CD8-positive, alpha-beta memory T cell (primary cell): ENCODE results near the gene MYOG. TPM values are rescaled to one million over a fixed set of nuclear protein-coding genes. Genes with fewer than 3 reads are reported as not detected.

ENCODE experiments used
- CTCF ChIA-PET: fragments of 350-600 bp; sonication (Branson Sonifier 250); formaldehyde crosslinking; loops from one replicate; lab custom pipeline; 2021; ENCODE audit warnings: antibody characterized with exemption; lab: Charles Lee
- POLR2A ChIA-PET: fragments of 350-600 bp; sonication (Branson Sonifier 250); formaldehyde crosslinking; loops from one replicate; lab custom pipeline; 2021; ENCODE audit warnings: antibody characterized with exemption; lab: Charles Lee
- DNase-seq, 5 donors: peaks; one replicate each; pipeline versions ENCODE4 v3.0.0 to v3.0.0-alpha.2; 2020 to 2022; ENCODE audit warnings: mixed read lengths in 1 of 5
- H3K27ac ChIP-seq: one replicate; pipeline ENCODE4 v1.7.0; 2013; ENCODE audit warnings: low read depth, mild to moderate bottlenecking, low read length, moderate library complexity
- H3K27me3 ChIP-seq: 2 replicates; pipeline ENCODE4 v1.7.0; 2013; ENCODE audit warnings: low read length, mild to moderate bottlenecking; ENCODE audit not compliant: insufficient read depth, poor library complexity, severe bottlenecking
- H3K36me3 ChIP-seq: 2 replicates; pipeline ENCODE4 v1.7.0; 2013; ENCODE audit warnings: mild to moderate bottlenecking, low read length, moderate library complexity; ENCODE audit not compliant: insufficient read depth
- H3K4me1 ChIP-seq: 2 replicates; pipeline ENCODE4 v1.7.0; 2013; ENCODE audit warnings: mild to moderate bottlenecking, low read length, moderate library complexity; ENCODE audit not compliant: insufficient read depth
- H3K4me3 ChIP-seq: 2 replicates; pipeline ENCODE4 v1.7.0; 2013; ENCODE audit warnings: mild to moderate bottlenecking, low read length
- H3K9me3 ChIP-seq: 2 replicates; pipeline ENCODE4 v1.7.0; 2013; ENCODE audit warnings: mild to moderate bottlenecking, low read length
- H3K27ac Mint-ChIP-seq, 8 donors: one replicate each; pipeline ENCODE4 v1.8.0; 2020 to 2021; ENCODE audit warnings: mixed read lengths in 8 of 8, mild to moderate bottlenecking in 6 of 8, inconsistent platforms in 3 of 8, moderate library complexity in 3 of 8
- H3K27me3 Mint-ChIP-seq, 2 donors: one replicate each; pipeline ENCODE4 v1.8.0; 2020 to 2021; ENCODE audit warnings: mixed read lengths in 2 of 2, mild to moderate bottlenecking in 1 of 2, moderate library complexity in 1 of 2
- H3K36me3 Mint-ChIP-seq, 3 donors: one replicate each; pipeline ENCODE4 v1.8.0; 2020 to 2021; ENCODE audit warnings: mixed read lengths in 3 of 3, inconsistent platforms in 1 of 3, mild to moderate bottlenecking in 1 of 3
- H3K4me1 Mint-ChIP-seq, 3 donors: one replicate each; pipeline ENCODE4 v1.8.0; 2020 to 2021; ENCODE audit warnings: mixed read lengths in 3 of 3, inconsistent platforms in 1 of 3, mild to moderate bottlenecking in 1 of 3
- H3K4me3 Mint-ChIP-seq, 7 donors: one replicate each; pipeline ENCODE4 v1.8.0; 2020 to 2021; ENCODE audit warnings: mixed read lengths in 7 of 7, mild to moderate bottlenecking in 6 of 7, moderate library complexity in 4 of 7, inconsistent platforms in 2 of 7
- H3K9me3 Mint-ChIP-seq, 5 donors: one replicate each; pipeline ENCODE4 v1.8.0; 2020 to 2022; ENCODE audit warnings: mixed read lengths in 5 of 5, mild to moderate bottlenecking in 3 of 5, moderate library complexity in 2 of 5, inconsistent platforms in 1 of 5
- polyA plus RNA-seq: library from polyadenylated mRNA; unstranded; fragments of 300-500 nt; fragmentation: Illumina TruSeq; gene quantifications from one replicate; pipeline ENCODE4 v1.2.3, GENCODE V29; 2021
- total RNA-seq, 2 experiments: library from RNA; stranded (reverse); gene quantifications; one replicate each; pipeline ENCODE4 v1.2.3, GENCODE V29; 2021

Gene MYOG
- total and polyA plus RNA-seq, 3 experiments from 2014 or later, result not detected

DNA sequence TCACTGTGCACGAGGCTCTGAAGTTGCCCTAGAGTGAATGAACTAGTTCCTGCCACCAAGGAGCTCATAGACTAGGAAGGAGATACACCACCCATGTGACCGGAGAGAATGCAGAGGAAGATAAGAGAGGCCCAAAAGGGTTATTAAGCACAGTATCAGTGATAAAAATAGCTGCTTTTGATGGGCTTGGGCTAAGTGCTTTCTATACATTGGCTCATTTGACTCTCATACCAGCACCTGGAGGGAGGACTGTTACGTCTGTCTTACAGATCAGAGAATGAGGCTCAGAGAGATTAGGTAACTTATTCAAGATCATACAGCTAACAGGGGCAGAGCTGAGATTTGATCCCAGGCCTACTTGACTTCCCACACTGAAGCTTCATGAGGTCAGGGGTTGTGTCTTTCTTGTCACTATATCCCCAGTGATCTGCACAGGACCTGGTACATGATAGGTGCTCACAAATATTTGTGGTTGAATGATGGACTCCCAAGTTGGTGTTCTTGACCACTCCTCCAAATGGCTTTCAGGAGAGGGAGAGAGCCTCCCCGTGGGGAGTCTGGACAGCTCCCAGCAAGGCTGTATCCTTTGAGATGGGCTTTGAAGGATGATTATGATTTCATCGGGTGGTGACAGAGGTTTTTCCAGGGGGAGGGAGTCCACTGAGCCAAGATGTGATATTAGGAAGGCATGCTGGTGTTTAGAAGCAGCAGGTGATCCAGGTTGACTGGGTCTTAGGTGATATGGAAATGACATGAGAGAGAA lies 45.1 kb downstream of the MYOG start:
- Mint-ChIP-seq H3K27me3 (peaks cover 5 to 22% of the 10 kb centered on the region in 2 donors), H3K9me3 (no peaks in the 10 kb centered on the region), H3K4me3 (no peak overlapping the region), H3K36me3 (no peaks in the 10 kb centered on the region), H3K27ac (peak overlapping the region in 2 of 8 donors; percentile 47 to 59), H3K4me1 (peaks cover 1 to 5% (median 5%) of the 10 kb centered on the region in 3 donors)
- no peaks in the 10 kb centered on the region for H3K36me3 ChIP-seq
- no peak overlapping the region for H3K27ac ChIP-seq
- H3K9me3 ChIP-seq, result no peaks in the 10 kb centered on the region
- no peak overlapping the region for H3K4me3 ChIP-seq
- ChIA-PET POLR2A (no interaction called here), CTCF (interaction anchor here (0.8 to 4.6 kb wide), 8 partner anchors 10 to 227 kb away, joined by 3 to 57 read pairs (median 6); no protein-coding TSS in a partner anchor)
- no peaks in the 10 kb centered on the region for H3K27me3 ChIP-seq
- no peak for DNase-seq
- H3K4me1 ChIP-seq, result no peaks in the 10 kb centered on the region

DNA sequence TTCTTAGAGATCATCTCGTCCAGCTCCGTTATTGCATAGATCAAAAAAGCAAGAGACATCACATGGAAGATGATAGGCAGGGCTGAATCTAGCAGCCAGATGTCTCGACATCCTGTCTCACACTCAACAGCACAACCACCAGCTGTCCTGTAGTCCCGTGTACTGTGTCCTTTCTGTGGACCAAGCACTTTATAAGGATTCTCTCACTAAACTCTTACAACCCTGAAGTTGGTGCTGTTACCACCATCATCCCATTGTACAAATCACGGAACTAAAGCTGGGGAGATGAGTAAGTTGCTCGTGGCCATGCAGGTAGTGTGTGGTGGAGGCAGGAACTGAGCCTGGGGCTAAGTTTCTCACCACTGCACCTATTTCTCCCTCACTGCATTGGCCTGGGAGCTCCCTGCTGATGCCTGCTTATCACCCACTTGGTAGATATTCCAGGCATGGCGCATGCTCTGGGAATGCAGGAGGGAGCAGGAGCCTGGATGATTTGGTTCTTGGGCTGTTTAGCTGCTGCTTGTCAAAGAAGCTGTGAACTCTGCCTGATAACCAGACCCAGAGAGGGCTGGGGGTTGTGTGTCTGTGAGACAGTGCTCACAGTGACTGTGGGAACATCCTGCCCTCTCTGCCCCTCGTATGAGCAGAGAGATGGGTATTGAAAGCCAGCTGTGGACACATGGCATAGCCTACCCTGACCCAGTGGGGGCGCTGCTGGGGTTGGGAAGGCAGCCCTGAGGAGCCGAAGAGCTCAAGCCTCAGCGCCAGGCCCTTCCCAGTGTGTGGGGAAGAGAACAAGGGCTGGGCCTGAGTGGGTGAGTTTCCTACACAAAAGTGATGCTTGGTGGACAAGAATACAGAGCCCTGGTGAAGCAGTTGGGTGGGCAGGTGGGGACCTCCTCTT lies 46.0 kb downstream of the MYOG start:
- CTCF ChIA-PET, result interaction anchor here (0.7 to 4.6 kb wide), 20 partner anchors 10 to 448 kb away, joined by 3 to 57 read pairs (median 4); partner anchors contain the start of genes CHI3L1 and PPFIA4
- DNase-seq, result no peak
- H3K27me3 ChIP-seq, result no peaks in the 10 kb centered on the region
- H3K27ac ChIP-seq, result no peak overlapping the region
- H3K27me3 Mint-ChIP-seq, result peaks cover 4 to 20% of the 10 kb centered on the region in 2 donors
- no peak overlapping the region for H3K27ac Mint-ChIP-seq
- H3K4me3 ChIP-seq, result no peak overlapping the region
- no peaks in the 10 kb centered on the region for H3K9me3 ChIP-seq
- POLR2A ChIA-PET, result interaction anchor here (1.1 kb wide), 1 partner anchor 229 kb away, joined by 3 read pairs; no protein-coding TSS in a partner anchor
- peaks cover 1 to 5% (median 5%) of the 10 kb centered on the region in 3 donors for H3K4me1 Mint-ChIP-seq
- no peaks in the 10 kb centered on the region for H3K9me3 Mint-ChIP-seq
- H3K4me3 Mint-ChIP-seq, result no peak overlapping the region
- H3K36me3 ChIP-seq, result no peaks in the 10 kb centered on the region
- H3K36me3 Mint-ChIP-seq, result no peaks in the 10 kb centered on the region
- H3K4me1 ChIP-seq, result no peaks in the 10 kb centered on the region

DNA sequence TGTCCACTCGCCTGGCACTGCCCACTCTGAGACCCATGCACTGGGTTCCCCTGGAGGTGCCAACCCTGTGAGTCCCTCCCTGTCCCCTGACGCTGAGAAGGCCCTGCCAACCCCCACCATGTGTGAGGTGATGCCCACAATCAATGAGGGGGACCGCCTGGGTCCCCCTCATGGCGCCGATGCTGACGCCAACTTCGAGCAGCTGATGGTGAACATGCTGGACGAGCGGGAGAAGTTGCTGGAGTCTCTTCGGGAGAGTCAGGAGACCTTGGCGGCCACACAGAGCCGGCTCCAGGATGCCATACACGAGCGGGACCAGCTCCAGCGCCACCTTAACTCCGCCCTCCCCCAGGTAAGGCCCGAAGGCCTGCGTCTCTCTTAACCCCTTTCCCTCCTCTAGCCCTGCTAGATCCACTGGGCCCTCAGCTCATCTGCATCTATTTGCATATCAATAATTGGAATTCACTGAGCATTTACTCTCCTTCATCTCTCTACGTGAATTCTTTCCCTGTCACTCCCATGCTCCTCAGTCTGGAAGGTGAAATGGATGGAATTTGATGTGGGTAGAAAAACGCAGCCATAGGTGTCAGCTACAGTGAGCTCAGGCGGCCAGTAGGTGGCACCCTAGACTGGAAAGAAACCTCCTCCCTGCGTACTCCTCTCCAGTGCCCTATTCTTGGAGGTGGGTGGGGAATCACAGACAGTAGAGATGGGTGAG lies 46.8 kb downstream of the MYOG start:
- H3K27ac ChIP-seq, result no peak overlapping the region
- peak; percentile 15 to 73 (median 45) for DNase-seq
- Mint-ChIP-seq H3K4me1 (peaks cover 1 to 5% (median 5%) of the 10 kb centered on the region in 3 donors), H3K27ac (no peak overlapping the region), H3K9me3 (no peaks in the 10 kb centered on the region), H3K36me3 (no peaks in the 10 kb centered on the region), H3K4me3 (no peak overlapping the region), H3K27me3 (peaks cover 4 to 12% of the 10 kb centered on the region in 2 donors)
- no peaks in the 10 kb centered on the region for H3K9me3 ChIP-seq
- H3K4me3 ChIP-seq, result no peak overlapping the region
- H3K4me1 ChIP-seq, result no peaks in the 10 kb centered on the region
- POLR2A ChIA-PET, result interaction anchor here (1.1 kb wide), 1 partner anchor 230 kb away, joined by 3 read pairs; no protein-coding TSS in a partner anchor
- H3K27me3 ChIP-seq, result no peaks in the 10 kb centered on the region
- CTCF ChIA-PET, result interaction anchor here (0.7 to 4.6 kb wide), 19 partner anchors 9 to 448 kb away, joined by 3 to 57 read pairs (median 4); partner anchors contain the start of genes CHI3L1 and PPFIA4
- no peaks in the 10 kb centered on the region for H3K36me3 ChIP-seq

- no peaks in the 10 kb centered on the region for H3K4me1 ChIP-seq
- POLR2A ChIA-PET, result no interaction called here
- H3K27me3 Mint-ChIP-seq, result peaks cover 2 to 12% of the 10 kb centered on the region in 2 donors
- H3K36me3 Mint-ChIP-seq, result no peaks in the 10 kb centered on the region
- H3K4me1 Mint-ChIP-seq, result peaks cover 1 to 5% (median 5%) of the 10 kb centered on the region in 3 donors
- H3K27ac Mint-ChIP-seq, result no peak overlapping the region
- CTCF ChIA-PET, result interaction anchor here (0.7 to 4.6 kb wide), 5 partner anchors 11 to 179 kb away, joined by 3 to 57 read pairs (median 7); no protein-coding TSS in a partner anchor
- H3K4me3 ChIP-seq, result no peak overlapping the region
- DNase-seq, result no peak
- no peaks in the 10 kb centered on the region for H3K36me3 ChIP-seq
- H3K9me3 ChIP-seq, result no peaks in the 10 kb centered on the region
- no peak overlapping the region for H3K27ac ChIP-seq
- H3K27me3 ChIP-seq, result no peaks in the 10 kb centered on the region
- H3K4me3 Mint-ChIP-seq, result no peak overlapping the region
- H3K9me3 Mint-ChIP-seq, result no peaks in the 10 kb centered on the region
Measured at GRCh38 chr1:203038217-203038741, 47.5 kb downstream of the MYOG start.

DNA sequence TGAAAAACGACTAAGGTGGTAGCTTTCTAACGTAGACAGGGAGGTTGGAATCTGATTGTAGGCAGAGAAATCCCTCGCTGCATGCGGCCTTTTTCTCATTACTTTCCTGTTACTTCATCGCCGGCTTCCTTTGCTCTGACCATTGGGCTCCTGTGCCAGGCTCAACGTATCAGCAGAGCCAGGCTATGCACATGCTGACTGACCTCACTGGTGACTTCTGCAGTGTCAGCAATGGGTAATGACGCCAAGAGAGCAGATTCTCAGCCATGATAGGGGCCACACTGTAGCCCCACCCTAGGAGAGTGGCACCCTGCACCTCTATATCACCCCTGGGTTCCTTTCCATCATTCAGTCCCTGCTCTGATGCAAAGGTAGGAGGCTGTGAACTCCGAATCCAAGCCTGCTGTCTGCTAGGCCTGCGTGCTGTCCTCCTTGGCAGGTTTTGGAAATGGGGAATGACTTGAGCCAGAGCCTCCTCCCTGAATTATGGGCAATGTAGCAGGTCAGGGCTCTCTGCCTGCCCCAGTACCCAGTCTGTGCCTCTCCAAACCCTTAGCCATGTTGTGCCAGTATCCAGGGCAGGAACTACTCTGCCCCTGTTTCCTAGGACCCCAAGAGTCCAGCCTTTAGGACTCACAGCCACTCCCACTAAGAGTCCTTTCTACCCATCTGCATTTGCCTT lies 48.2 kb downstream of the MYOG start:
- POLR2A ChIA-PET, result no interaction called here
- no peak for DNase-seq
- H3K4me1 ChIP-seq, result no peaks in the 10 kb centered on the region
- H3K36me3 ChIP-seq, result no peaks in the 10 kb centered on the region
- Mint-ChIP-seq H3K4me1 (peaks cover 1 to 5% (median 5%) of the 10 kb centered on the region in 3 donors), H3K9me3 (no peaks in the 10 kb centered on the region), H3K27ac (no peak overlapping the region), H3K36me3 (no peaks in the 10 kb centered on the region), H3K4me3 (no peak overlapping the region), H3K27me3 (peaks cover 2 to 9% of the 10 kb centered on the region in 2 donors)
- CTCF ChIA-PET, result interaction anchor here (3.5 kb wide), 1 partner anchor 135 kb away, joined by 15 read pairs; no protein-coding TSS in a partner anchor
- no peak overlapping the region for H3K4me3 ChIP-seq
- no peaks in the 10 kb centered on the region for H3K27me3 ChIP-seq
- H3K9me3 ChIP-seq, result no peaks in the 10 kb centered on the region
- no peak overlapping the region for H3K27ac ChIP-seq

GRCh38 chr1:203036537-203036936 lies 49.3 kb downstream of the MYOG start:
- Mint-ChIP-seq H3K36me3 (no peaks in the 10 kb centered on the region), H3K27me3 (peaks cover 2 to 9% of the 10 kb centered on the region in 2 donors), H3K27ac (no peak overlapping the region), H3K4me3 (no peak overlapping the region), H3K9me3 (no peaks in the 10 kb centered on the region), H3K4me1 (peaks cover 1 to 5% (median 5%) of the 10 kb centered on the region in 3 donors)
- peak in 1 of 5 donors; percentile 18 for DNase-seq
- Histone ChIP-seq H3K27me3 (no peaks in the 10 kb centered on the region), H3K9me3 (no peaks in the 10 kb centered on the region), H3K4me3 (no peak overlapping the region), H3K27ac (no peak overlapping the region), H3K4me1 (no peaks in the 10 kb centered on the region), H3K36me3 (no peaks in the 10 kb centered on the region)
- ChIA-PET POLR2A (no interaction called here), CTCF (no interaction called here)

DNA sequence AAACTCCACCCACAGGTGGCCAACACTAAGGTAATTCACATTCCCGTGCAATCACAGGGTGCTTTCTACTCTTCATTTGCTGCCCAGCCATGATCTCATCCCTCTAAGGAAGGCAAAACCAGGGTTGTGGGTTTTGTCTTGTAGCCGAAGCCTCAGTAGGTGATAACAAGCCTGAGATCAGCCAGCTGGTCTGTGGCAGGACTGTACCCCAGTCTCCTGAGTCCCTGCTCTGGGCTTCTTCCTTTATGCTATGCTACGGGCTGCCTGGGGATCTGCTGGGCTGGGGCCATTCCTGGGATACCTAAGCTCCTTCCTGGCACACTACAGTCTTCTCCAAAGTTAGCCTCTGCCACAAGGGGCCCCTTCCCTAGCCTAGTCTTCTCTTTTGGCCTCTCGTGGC lies 49.7 kb downstream of the MYOG start:
- H3K9me3 Mint-ChIP-seq, result no peaks in the 10 kb centered on the region
- no peak overlapping the region for H3K27ac Mint-ChIP-seq
- no peak overlapping the region for H3K4me3 ChIP-seq
- H3K27me3 ChIP-seq, result no peaks in the 10 kb centered on the region
- H3K4me1 Mint-ChIP-seq, result peaks cover 1 to 5% (median 5%) of the 10 kb centered on the region in 3 donors
- no peaks in the 10 kb centered on the region for H3K36me3 ChIP-seq
- H3K4me3 Mint-ChIP-seq, result no peak overlapping the region
- no peak for DNase-seq
- H3K36me3 Mint-ChIP-seq, result no peaks in the 10 kb centered on the region
- no peaks in the 10 kb centered on the region for H3K9me3 ChIP-seq
- POLR2A ChIA-PET, result no interaction called here
- no peaks in the 10 kb centered on the region for H3K4me1 ChIP-seq
- CTCF ChIA-PET, result interaction anchor here (1.2 kb wide), 1 partner anchor 232 kb away, joined by 3 read pairs; no protein-coding TSS in a partner anchor
- H3K27me3 Mint-ChIP-seq, result peaks cover 3 to 9% of the 10 kb centered on the region in 2 donors
- no peak overlapping the region for H3K27ac ChIP-seq
